PFSK-1 (cell line): Measurements from ENCODE around the gene DOK5.

Source experiments
- FOXP2 ChIP-seq: optimal IDR thresholded peaks from 2 replicates; pipeline ENCODE3; 2011; ENCODE audit warnings: borderline replicate concordance, control low read depth, inconsistent platforms; ENCODE audit not compliant: insufficient read depth; ENCODE audit errors: extremely low read length, extremely low read depth
- POLR2AphosphoS5 ChIP-seq: IDR thresholded peaks from 2 replicates; pipeline ENCODE4 v1.6.1; 2012; ENCODE audit warnings: low read depth, mild to moderate bottlenecking, control low read depth, low read length, moderate library complexity
- SIN3A ChIP-seq: IDR thresholded peaks from 2 replicates; pipeline ENCODE4 v1.6.1; 2012; ENCODE audit warnings: mild to moderate bottlenecking, low read length, moderate library complexity, borderline replicate concordance; ENCODE audit not compliant: insufficient read depth
- TAF1 ChIP-seq: IDR thresholded peaks from 2 replicates; pipeline ENCODE4 v1.6.1; 2012; ENCODE audit warnings: low read length, control low read depth, borderline replicate concordance; ENCODE audit not compliant: insufficient read depth
- TF ChIP-seq, protein P1 (sequence below), 2 experiments: IDR thresholded peaks; 2 replicates each; pipeline versions ENCODE4 v1.6.1 to v1.8.0; 2011 to 2012; ENCODE audit warnings: low read depth in 2 of 2, low read length in 2 of 2, control low read depth in 1 of 2, inconsistent platforms in 1 of 2, mild to moderate bottlenecking in 1 of 2, moderate library complexity in 1 of 2; ENCODE audit not compliant: insufficient read depth in 1 of 2

Gene DOK5

DNA sequence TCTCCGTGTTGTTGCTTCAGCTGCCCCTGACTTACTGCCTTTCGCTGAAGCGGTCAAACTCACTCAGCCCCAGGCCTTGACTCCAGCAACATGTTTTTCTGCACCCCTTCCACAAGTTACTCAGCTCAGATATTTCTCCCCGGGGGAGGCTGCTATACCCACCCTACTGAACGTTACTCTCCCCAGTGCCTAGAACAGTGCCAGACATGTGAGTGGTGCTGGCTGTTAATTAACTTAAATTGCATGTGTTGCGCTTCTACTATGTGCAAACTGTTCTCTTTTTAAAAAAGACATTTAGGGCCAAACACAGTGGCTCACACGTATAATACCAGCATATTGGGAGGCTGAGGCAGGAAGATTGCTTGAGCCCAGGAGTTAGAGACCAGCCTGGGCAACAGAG is 41.2 kb upstream of the DOK5 start:
- TF ChIP-seq POLR2AphosphoS5, result no peak
- no peak for TF ChIP-seq TAF1
- no peak for TF ChIP-seq SIN3A
- no peak for TF ChIP-seq FOXP2
- TF ChIP-seq, protein P1, sequence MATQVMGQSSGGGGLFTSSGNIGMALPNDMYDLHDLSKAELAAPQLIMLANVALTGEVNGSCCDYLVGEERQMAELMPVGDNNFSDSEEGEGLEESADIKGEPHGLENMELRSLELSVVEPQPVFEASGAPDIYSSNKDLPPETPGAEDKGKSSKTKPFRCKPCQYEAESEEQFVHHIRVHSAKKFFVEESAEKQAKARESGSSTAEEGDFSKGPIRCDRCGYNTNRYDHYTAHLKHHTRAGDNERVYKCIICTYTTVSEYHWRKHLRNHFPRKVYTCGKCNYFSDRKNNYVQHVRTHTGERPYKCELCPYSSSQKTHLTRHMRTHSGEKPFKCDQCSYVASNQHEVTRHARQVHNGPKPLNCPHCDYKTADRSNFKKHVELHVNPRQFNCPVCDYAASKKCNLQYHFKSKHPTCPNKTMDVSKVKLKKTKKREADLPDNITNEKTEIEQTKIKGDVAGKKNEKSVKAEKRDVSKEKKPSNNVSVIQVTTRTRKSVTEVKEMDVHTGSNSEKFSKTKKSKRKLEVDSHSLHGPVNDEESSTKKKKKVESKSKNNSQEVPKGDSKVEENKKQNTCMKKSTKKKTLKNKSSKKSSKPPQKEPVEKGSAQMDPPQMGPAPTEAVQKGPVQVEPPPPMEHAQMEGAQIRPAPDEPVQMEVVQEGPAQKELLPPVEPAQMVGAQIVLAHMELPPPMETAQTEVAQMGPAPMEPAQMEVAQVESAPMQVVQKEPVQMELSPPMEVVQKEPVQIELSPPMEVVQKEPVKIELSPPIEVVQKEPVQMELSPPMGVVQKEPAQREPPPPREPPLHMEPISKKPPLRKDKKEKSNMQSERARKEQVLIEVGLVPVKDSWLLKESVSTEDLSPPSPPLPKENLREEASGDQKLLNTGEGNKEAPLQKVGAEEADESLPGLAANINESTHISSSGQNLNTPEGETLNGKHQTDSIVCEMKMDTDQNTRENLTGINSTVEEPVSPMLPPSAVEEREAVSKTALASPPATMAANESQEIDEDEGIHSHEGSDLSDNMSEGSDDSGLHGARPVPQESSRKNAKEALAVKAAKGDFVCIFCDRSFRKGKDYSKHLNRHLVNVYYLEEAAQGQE (IDR thresholded peaks at IDR 0.05; ENCODE audit: insufficient read depth in 1 of 2, low read depth in 2 of 2, low read length in 2 of 2), result no peak

DNA sequence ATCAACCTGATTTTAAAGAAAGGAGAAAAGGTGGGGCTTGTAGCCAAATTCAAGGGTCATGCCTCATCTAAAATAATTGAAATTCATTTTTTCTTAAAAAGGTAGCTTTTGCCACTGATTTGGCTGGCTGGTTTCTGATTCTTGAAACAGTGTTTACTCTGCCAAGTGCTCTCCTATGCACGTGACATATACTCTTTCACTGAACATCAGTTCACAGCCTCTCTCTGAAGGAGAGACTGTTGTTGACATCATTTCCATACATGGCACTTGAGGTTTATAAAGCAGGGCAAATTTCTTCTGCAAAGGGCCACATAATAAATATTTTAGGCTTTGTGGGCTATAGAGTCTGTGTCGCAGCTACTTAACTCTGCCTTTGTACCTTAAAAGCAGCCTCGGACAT is 40.4 kb upstream of the DOK5 start:
- TF ChIP-seq SIN3A (no peak), FOXP2 (no peak), POLR2AphosphoS5 (no peak), TAF1 (no peak)
- TF ChIP-seq, protein P1 (IDR thresholded peaks at IDR 0.05; ENCODE audit: insufficient read depth in 1 of 2, low read depth in 2 of 2, low read length in 2 of 2), result no peak

DNA sequence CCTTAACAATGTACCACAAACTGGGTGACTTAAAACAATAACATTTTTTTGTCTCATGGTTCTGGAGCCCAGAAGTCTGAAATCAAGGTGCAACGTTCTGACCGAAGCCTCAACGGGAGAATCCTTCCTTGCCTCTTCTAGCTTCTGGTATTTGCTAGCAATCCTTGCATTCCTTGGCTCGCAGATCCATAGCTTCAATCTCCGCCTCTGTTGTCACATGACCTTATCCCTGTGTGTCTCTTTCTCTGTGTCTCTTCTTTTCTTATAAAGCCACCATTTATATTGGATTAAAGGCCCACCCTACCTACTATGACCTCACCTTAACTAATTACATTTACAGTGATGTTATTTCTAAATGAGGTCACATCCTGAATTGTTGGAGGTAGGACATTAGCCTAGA is 37.2 kb upstream of the DOK5 start:
- TF ChIP-seq POLR2AphosphoS5 (no peak), TAF1 (no peak), FOXP2 (no peak), SIN3A (no peak)

DNA sequence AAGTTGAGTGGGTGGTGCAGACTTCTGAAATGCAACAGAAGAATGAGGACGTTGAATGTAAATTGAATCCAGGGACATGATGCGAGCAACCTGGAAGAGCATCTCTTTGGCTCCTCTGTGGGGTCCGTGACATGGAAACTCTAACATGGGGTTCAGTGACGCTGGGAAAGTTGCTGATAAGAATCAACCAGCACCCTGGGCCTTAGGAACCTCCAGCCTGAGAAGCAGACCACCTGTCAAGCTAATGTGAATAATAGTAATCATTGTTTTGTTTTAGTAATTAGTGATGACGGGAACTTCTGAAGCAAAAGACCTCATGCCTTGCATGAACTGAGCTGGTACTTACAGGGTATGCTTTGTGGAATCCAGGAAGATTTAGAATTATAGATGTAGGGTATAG is 25.2 kb upstream of the DOK5 start:
- no peak for TF ChIP-seq FOXP2
- TF ChIP-seq SIN3A, result no peak
- TF ChIP-seq TAF1, result no peak
- no peak for TF ChIP-seq POLR2AphosphoS5
- TF ChIP-seq, protein P1 (IDR thresholded peaks at IDR 0.05; ENCODE audit: insufficient read depth in 1 of 2, low read depth in 2 of 2, low read length in 2 of 2), result no peak

DNA sequence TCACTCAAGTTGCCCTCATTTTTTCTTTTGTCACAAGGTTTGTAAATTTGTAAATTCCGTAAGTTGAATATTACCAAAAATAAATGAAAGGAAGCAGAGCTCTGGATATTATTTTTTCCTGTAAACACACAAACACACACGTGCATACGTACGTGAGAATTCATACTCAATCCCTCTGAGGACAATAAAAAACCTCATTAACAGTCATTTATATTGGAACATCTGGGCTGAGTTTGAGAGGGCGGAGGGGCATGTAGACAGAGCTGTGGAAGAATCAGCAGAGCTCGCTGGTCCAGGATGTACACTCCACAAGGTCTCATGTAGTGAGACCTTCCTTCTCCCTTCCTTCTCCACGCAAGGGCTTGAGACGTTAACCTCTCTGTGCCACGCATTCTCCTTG is 24.2 kb upstream of the DOK5 start:
- no peak for TF ChIP-seq SIN3A

DNA sequence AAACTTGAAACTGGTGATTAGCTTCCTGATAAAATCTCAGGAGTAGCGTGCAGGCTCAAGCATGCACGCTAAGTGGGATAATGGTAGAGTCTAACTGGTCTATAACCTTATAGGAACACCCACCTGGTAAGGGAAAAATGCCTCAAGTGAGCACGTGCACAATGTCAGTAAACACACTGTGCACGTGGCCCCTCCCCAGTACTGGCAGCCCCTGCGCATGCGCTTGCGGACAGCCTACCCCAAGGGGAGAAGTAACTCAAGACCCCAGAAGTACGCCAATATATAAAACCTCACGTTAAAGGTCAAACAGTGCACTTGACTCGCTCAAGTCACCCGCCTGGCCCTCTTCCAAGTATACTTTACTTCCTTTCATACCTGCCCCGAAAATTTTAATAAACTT is 23.1 kb upstream of the DOK5 start:
- TF ChIP-seq SIN3A, result no peak
- no peak for TF ChIP-seq TAF1
- TF ChIP-seq, protein P1 (IDR thresholded peaks at IDR 0.05; ENCODE audit: insufficient read depth in 1 of 2, low read depth in 2 of 2, low read length in 2 of 2), result no peak
- TF ChIP-seq POLR2AphosphoS5, result no peak
- TF ChIP-seq FOXP2, result no peak
